Neuronal stem cell (in vitro differentiated cells): ENCODE data around the gene CFAP77.
A peak's percentile ranks its signal among the peaks of the same experiment; 100 is the strongest.

Experiments used
- DNase-seq: peaks from one replicate; pipeline ENCODE4 v3.0.0-alpha.2; 2013; ENCODE audit warnings: low spot score
- H2AFZ ChIP-seq: one replicate; pipeline ENCODE4 v1.6.1; 2013; ENCODE audit warnings: mild to moderate bottlenecking, low read length, inconsistent platforms
- H2AK5ac ChIP-seq: 2 replicates; pipeline ENCODE4 v1.6.1; 2013; ENCODE audit warnings: low read depth, mild to moderate bottlenecking, inconsistent platforms, low read length, moderate library complexity, mixed read lengths
- H2BK120ac ChIP-seq: 2 replicates; pipeline ENCODE4 v1.6.1; 2013; ENCODE audit warnings: low read depth, mild to moderate bottlenecking, inconsistent platforms, low read length, moderate library complexity, mixed read lengths
- H2BK12ac ChIP-seq: one replicate; pipeline ENCODE4 v1.6.1; 2013; ENCODE audit warnings: low read length, inconsistent platforms
- H2BK15ac ChIP-seq: 2 replicates; pipeline ENCODE4 v1.6.1; 2013; ENCODE audit warnings: mild to moderate bottlenecking, low read length, inconsistent platforms, mixed read lengths
- H2BK5ac ChIP-seq: one replicate; pipeline ENCODE4 v1.6.1; 2013; ENCODE audit warnings: inconsistent platforms, mild to moderate bottlenecking, low read length, moderate library complexity
- H3K14ac ChIP-seq: one replicate; pipeline ENCODE4 v1.6.1; 2013; ENCODE audit warnings: low read length, inconsistent platforms
- H3K18ac ChIP-seq: 2 replicates; pipeline ENCODE4 v1.6.1; 2013; ENCODE audit warnings: low read length, inconsistent platforms
- H3K23ac ChIP-seq: 2 replicates; pipeline ENCODE4 v1.6.1; 2013; ENCODE audit warnings: low read depth, mild to moderate bottlenecking, mixed read lengths, low read length, inconsistent platforms; ENCODE audit not compliant: poor library complexity
- H3K27ac ChIP-seq: replicated peaks from 3 replicates; pipeline ENCODE4 v1.5.1; 2013; ENCODE audit warnings: low read length, inconsistent platforms
- H3K27me3 ChIP-seq, 3 experiments: 2 replicates each; pipeline ENCODE4 v1.6.1; 2013; ENCODE audit warnings: low read length in 3 of 3, mild to moderate bottlenecking in 2 of 3, inconsistent platforms in 1 of 3, low read depth in 1 of 3, mixed read lengths in 1 of 3, moderate library complexity in 1 of 3; ENCODE audit not compliant: control insufficient read depth in 3 of 3, insufficient read depth in 3 of 3
- H3K36me3 ChIP-seq, 2 donors: replicated peaks in 1 of 2; 2 replicates each; pipeline ENCODE4 v1.6.1; 2013; ENCODE audit warnings: low read length in 2 of 2; ENCODE audit not compliant: control insufficient read depth in 2 of 2, insufficient read depth in 2 of 2
- H3K4ac ChIP-seq: 2 replicates; pipeline ENCODE4 v1.6.1; 2013; ENCODE audit warnings: inconsistent platforms, mild to moderate bottlenecking, low read length, moderate library complexity
- H3K4me1 ChIP-seq, 2 donors: 1 replicate in 1 of 2; 2 replicates in 1 of 2; pipeline ENCODE4 v1.6.1; 2013; ENCODE audit warnings: low read length in 2 of 2, low read depth in 1 of 2; ENCODE audit not compliant: control insufficient read depth in 2 of 2, insufficient read depth in 1 of 2
- H3K4me2 ChIP-seq: one replicate; pipeline ENCODE4 v1.6.1; 2013; ENCODE audit warnings: mild to moderate bottlenecking, low read length, inconsistent platforms; ENCODE audit not compliant: insufficient read depth, poor library complexity, severe bottlenecking
- H3K4me3 ChIP-seq, 2 donors: 2 replicates each; pipeline ENCODE4 v1.5.1; 2013; ENCODE audit warnings: low read length in 2 of 2, mild to moderate bottlenecking in 2 of 2, inconsistent platforms in 1 of 2, moderate library complexity in 1 of 2
- H3K79me1 ChIP-seq: one replicate; pipeline ENCODE4 v1.6.1; 2013; ENCODE audit warnings: low read depth, mild to moderate bottlenecking, inconsistent platforms, low read length, moderate library complexity
- H3K9ac ChIP-seq: one replicate; pipeline ENCODE4 v1.6.1; 2013; ENCODE audit warnings: mild to moderate bottlenecking, low read depth, low read length, inconsistent platforms; ENCODE audit not compliant: poor library complexity
- H3K9me3 ChIP-seq, 2 donors: replicated peaks in 1 of 2; 2 replicates each; pipeline versions ENCODE3 to v1.6.1; 2013; ENCODE audit warnings: low read length in 2 of 2, mild to moderate bottlenecking in 2 of 2, inconsistent platforms in 1 of 2, low read depth in 1 of 2, mixed read lengths in 1 of 2, moderate library complexity in 1 of 2; ENCODE audit not compliant: control insufficient read depth in 2 of 2, insufficient read depth in 1 of 2
- H4K8ac ChIP-seq: one replicate; pipeline ENCODE4 v1.6.1; 2013; ENCODE audit warnings: low read depth, mild to moderate bottlenecking, inconsistent platforms, low read length, moderate library complexity
- H4K91ac ChIP-seq: one replicate; pipeline ENCODE4 v1.6.1; 2013; ENCODE audit warnings: low read length, low read depth, mild to moderate bottlenecking, inconsistent platforms; ENCODE audit not compliant: poor library complexity
- WGBS, 2 donors: extraction: QIAGEN DNeasy Blood & Tissue Kit; methylation state at CpG; one replicate each; pipeline ENCODE4 v1.1.7; 2013; ENCODE audit warnings: missing lambda C conversion rate in 2 of 2, mixed read lengths in 1 of 2; ENCODE audit not compliant: insufficient read length in 2 of 2, insufficient replicate concordance in 1 of 2; ENCODE audit errors: extremely low coverage in 2 of 2; 5-methylcytosine and 5-hydroxymethylcytosine counted together

Gene CFAP77

GRCh38 chr9:132507670-132508469 is 97.9 kb downstream of the CFAP77 start:
- Histone ChIP-seq H3K4me1 (peaks cover 0 to 1% of the 10 kb centered on the region in 2 donors), H3K36me3 (no peaks in the 10 kb centered on the region), H3K4me2 (no peak overlapping the region), H2BK120ac (no peak overlapping the region), H3K27ac (no peak overlapping the region), H2AK5ac (peak overlapping the region; percentile 6), H3K18ac (no peak overlapping the region), H3K9ac (no peak overlapping the region), H3K79me1 (no peaks in the 10 kb centered on the region), H2BK12ac (no peak overlapping the region), H3K23ac (no peak overlapping the region), H3K27me3 (peaks cover 0 to 74% (median 0%) of the 10 kb centered on the region in 3 experiments), H3K9me3 (no peaks in the 10 kb centered on the region), H2BK15ac (no peak overlapping the region), H3K14ac (no peak overlapping the region), H2AFZ (no peak overlapping the region), H3K4ac (no peak overlapping the region), H4K91ac (no peak overlapping the region), H2BK5ac (no peak overlapping the region), H4K8ac (no peak overlapping the region), H3K4me3 (no peak overlapping the region)
- no CpG with 5 or more reads among the region's 24 CpGs for WGBS, 2 donors
- DNase-seq, result peak; percentile 72

GRCh38 chr9:132509928-132510874 is 100.2 kb downstream of the CFAP77 start:
- Histone ChIP-seq H2BK5ac (no peak overlapping the region), H3K9ac (peak overlapping the region; percentile 44), H3K36me3 (no peaks in the 10 kb centered on the region), H3K18ac (peak overlapping the region; percentile 79), H2BK120ac (no peak overlapping the region), H3K4me2 (no peak overlapping the region), H3K4me3 (peak overlapping the region in 1 of 2 donors; percentile 21), H2AFZ (no peak overlapping the region), H3K14ac (no peak overlapping the region), H2AK5ac (peak overlapping the region; percentile 29), H4K8ac (no peak overlapping the region), H4K91ac (no peak overlapping the region), H3K4me1 (peaks cover 0 to 5% of the 10 kb centered on the region in 2 donors), H3K9me3 (no peaks in the 10 kb centered on the region), H3K23ac (peak overlapping the region; percentile 23), H3K27ac (no peak overlapping the region), H2BK15ac (peak overlapping the region; percentile 51), H3K27me3 (peaks cover 0 to 79% (median 0%) of the 10 kb centered on the region in 3 experiments), H3K79me1 (no peaks in the 10 kb centered on the region), H3K4ac (no peak overlapping the region), H2BK12ac (no peak overlapping the region)
- WGBS, 2 donors, result no CpG with 5 or more reads among the region's 40 CpGs
- no peak for DNase-seq

- Histone ChIP-seq H3K27ac (no peak overlapping the region), H3K4me1 (peaks cover 0 to 5% of the 10 kb centered on the region in 2 donors), H2BK120ac (no peak overlapping the region), H3K27me3 (peaks cover 0 to 79% (median 0%) of the 10 kb centered on the region in 3 experiments), H3K23ac (no peak overlapping the region), H4K8ac (no peak overlapping the region), H2BK5ac (no peak overlapping the region), H3K9me3 (no peaks in the 10 kb centered on the region), H3K18ac (peak overlapping the region; percentile 6), H3K79me1 (no peaks in the 10 kb centered on the region), H2BK12ac (no peak overlapping the region), H2AK5ac (no peak overlapping the region), H3K4ac (no peak overlapping the region), H3K14ac (peak overlapping the region; percentile 42), H3K4me2 (no peak overlapping the region), H3K4me3 (no peak overlapping the region), H3K36me3 (no peaks in the 10 kb centered on the region), H2AFZ (no peak overlapping the region), H4K91ac (no peak overlapping the region), H3K9ac (peak overlapping the region; percentile 34), H2BK15ac (no peak overlapping the region)
- no CpG with 5 or more reads among the region's 25 CpGs for WGBS, 2 donors
- no peak for DNase-seq
These were observed 101.4 kb downstream of the CFAP77 start for GRCh38 chr9:132511191-132511999.
